DOHH2 (cell line): ENCODE data around the gene TSKU.

Source experiments
- H3F3A ChIP-seq: fragments of 200-600 bp; sonication (generic), shearing (Covaris generic); 2 replicates; pipeline ENCODE4 v1.6.0; 2016; ENCODE audit warnings: antibody characterized with exemption, mild to moderate bottlenecking; ENCODE audit not compliant: control insufficient read depth, insufficient read depth
- H3K27ac ChIP-seq: fragments of 200-600 bp; sonication (generic); 2 replicates; pipeline ENCODE4 v1.5.1; 2014; ENCODE audit warnings: low read depth, mild to moderate bottlenecking, low read length, moderate library complexity
- H3K27me3 ChIP-seq: fragments of 200-600 bp; sonication (generic); 2 replicates; pipeline ENCODE4 v1.6.1; 2014; ENCODE audit warnings: mild to moderate bottlenecking, low read length, mixed read lengths; ENCODE audit not compliant: control insufficient read depth
- H3K36me3 ChIP-seq: fragments of 200-600 bp; sonication (generic); 2 replicates; pipeline ENCODE4 v1.6.1; 2014; ENCODE audit warnings: mild to moderate bottlenecking, low read length, moderate library complexity, mixed read lengths; ENCODE audit not compliant: control insufficient read depth
- H3K4me1 ChIP-seq: fragments of 200-600 bp; sonication (generic); 2 replicates; pipeline ENCODE4 v1.6.1; 2014; ENCODE audit warnings: mild to moderate bottlenecking, low read length, mixed read lengths; ENCODE audit not compliant: control insufficient read depth
- H3K4me2 ChIP-seq: fragments of 200-600 bp; sonication (generic); 2 replicates; pipeline ENCODE4 v1.6.0; 2014; ENCODE audit warnings: mild to moderate bottlenecking, low read length, moderate library complexity
- H3K4me3 ChIP-seq: fragments of 200-600 bp; sonication (generic); 2 replicates; pipeline ENCODE4 v1.5.1; 2014; ENCODE audit warnings: mild to moderate bottlenecking, low read length, mixed read lengths
- H3K79me2 ChIP-seq: fragments of 200-600 bp; sonication (generic); 2 replicates; pipeline ENCODE4 v1.6.1; 2014; ENCODE audit warnings: mild to moderate bottlenecking, low read length, mixed read lengths; ENCODE audit not compliant: control insufficient read depth
- H3K9me2 ChIP-seq: fragments of 200-600 bp; sonication (generic); replicated peaks from 2 replicates; pipeline ENCODE4 v1.6.1; 2014; ENCODE audit warnings: mild to moderate bottlenecking, low read length, mixed read lengths; ENCODE audit not compliant: control insufficient read depth
- H3K9me3 ChIP-seq: fragments of 200-600 bp; sonication (generic); 2 replicates; pipeline ENCODE4 v1.6.1; 2014; ENCODE audit warnings: antibody characterized with exemption, low read length, mixed read lengths; ENCODE audit not compliant: control insufficient read depth, insufficient read depth
- H4K20me1 ChIP-seq: fragments of 200-600 bp; sonication (generic); 2 replicates; pipeline ENCODE4 v1.6.0; 2014; ENCODE audit warnings: low read depth, mild to moderate bottlenecking, antibody characterized with exemption, low read length, moderate library complexity; ENCODE audit not compliant: control insufficient read depth, insufficient read depth
- EZH2phosphoT487 ChIP-seq: fragments of 200-600 bp; sonication (generic); IDR thresholded peaks from 2 replicates; pipeline ENCODE4 v1.6.1; 2017; ENCODE audit warnings: borderline replicate concordance, mild to moderate bottlenecking, antibody characterized with exemption, low read length, moderate library complexity, mixed read lengths
- TF ChIP-seq, protein P1 (sequence below): fragments of 200-600 bp; sonication (generic); IDR thresholded peaks from one replicate; pipeline ENCODE4 v1.5.1; 2014; ENCODE audit warnings: antibody characterized with exemption, mild to moderate bottlenecking, low read depth, low read length; ENCODE audit not compliant: poor library complexity, severe bottlenecking

TSKU gene

DNA sequence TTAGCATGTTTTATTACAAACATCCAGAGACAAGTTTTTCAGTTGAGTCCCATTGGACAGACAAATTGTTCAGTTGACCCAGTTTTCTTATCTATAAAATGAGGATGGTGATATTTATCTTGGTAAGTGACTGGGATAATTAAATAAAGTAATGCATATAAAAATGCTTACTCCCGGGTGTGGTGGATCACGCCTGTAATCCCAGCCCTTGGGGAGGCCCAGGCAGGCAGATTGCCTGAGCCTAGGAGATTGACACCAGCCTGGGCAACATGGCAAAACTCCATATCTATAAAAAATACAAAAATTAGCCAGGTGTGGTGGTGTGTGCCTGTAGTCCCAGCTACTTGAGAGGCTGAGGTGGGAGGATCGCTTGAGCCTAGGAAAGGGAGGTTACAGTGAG, 61.9 kb downstream of the TSKU start:
- no peaks in the 10 kb centered on the region; the same call in 1 of the 2 replicates for H3K9me3 ChIP-seq
- no peaks in the 10 kb centered on the region for H3K36me3 ChIP-seq
- H3K9me2 ChIP-seq: no peaks in the 10 kb centered on the region
- no peak overlapping the region for H3K4me3 ChIP-seq
- no peak overlapping the region for H3K27ac ChIP-seq
- H3K79me2 ChIP-seq: no peaks in the 10 kb centered on the region
- no peaks in the 10 kb centered on the region for H4K20me1 ChIP-seq
- peaks cover 8% of the 10 kb centered on the region for H3K27me3 ChIP-seq
- no peak overlapping the region for H3K4me2 ChIP-seq
- H3F3A ChIP-seq: no peaks in the 10 kb centered on the region
- TF ChIP-seq EZH2phosphoT487: no peak
- TF ChIP-seq, protein P1, sequence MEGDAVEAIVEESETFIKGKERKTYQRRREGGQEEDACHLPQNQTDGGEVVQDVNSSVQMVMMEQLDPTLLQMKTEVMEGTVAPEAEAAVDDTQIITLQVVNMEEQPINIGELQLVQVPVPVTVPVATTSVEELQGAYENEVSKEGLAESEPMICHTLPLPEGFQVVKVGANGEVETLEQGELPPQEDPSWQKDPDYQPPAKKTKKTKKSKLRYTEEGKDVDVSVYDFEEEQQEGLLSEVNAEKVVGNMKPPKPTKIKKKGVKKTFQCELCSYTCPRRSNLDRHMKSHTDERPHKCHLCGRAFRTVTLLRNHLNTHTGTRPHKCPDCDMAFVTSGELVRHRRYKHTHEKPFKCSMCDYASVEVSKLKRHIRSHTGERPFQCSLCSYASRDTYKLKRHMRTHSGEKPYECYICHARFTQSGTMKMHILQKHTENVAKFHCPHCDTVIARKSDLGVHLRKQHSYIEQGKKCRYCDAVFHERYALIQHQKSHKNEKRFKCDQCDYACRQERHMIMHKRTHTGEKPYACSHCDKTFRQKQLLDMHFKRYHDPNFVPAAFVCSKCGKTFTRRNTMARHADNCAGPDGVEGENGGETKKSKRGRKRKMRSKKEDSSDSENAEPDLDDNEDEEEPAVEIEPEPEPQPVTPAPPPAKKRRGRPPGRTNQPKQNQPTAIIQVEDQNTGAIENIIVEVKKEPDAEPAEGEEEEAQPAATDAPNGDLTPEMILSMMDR: no peak
- no peaks in the 10 kb centered on the region for H3K4me1 ChIP-seq

DNA sequence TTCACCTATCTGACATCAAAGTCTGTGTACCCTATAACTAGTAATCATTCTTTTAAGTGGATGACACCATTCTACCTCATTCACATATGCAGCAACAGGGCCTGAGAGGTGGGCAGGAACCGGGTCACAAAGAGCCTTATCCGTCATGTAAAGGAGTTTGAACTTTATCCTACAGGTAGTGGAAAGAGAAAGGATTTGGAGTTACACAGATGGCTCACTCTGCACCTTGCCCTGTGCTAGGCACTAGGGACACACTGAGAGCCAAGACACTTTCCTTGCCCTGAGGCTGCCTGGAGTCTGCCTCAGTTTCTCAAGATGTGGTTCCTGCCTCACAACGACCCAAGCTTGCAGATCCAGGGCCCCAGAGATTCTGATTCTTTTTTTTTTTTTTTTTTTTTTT, 63.3 kb downstream of the TSKU start:
- Histone ChIP-seq H3K27ac (no peak overlapping the region), H3K36me3 (no peaks in the 10 kb centered on the region), H3K9me3 (no peaks in the 10 kb centered on the region; the same call in 1 of the 2 replicates), H3F3A (no peaks in the 10 kb centered on the region), H3K4me2 (no peak overlapping the region), H3K79me2 (no peaks in the 10 kb centered on the region), H4K20me1 (no peaks in the 10 kb centered on the region), H3K4me3 (no peak overlapping the region), H3K9me2 (no peaks in the 10 kb centered on the region), H3K27me3 (peaks cover 7% of the 10 kb centered on the region), H3K4me1 (no peaks in the 10 kb centered on the region)
- TF ChIP-seq, protein P1: no peak
- TF ChIP-seq EZH2phosphoT487: no peak
